BJ (cell line): Measurements from ENCODE around the gene CITED2. TPM values are rescaled to one million over a fixed set of nuclear protein-coding genes. Genes with fewer than 3 reads are reported as not detected.

Experiments
- CTCF ChIA-PET: fragments of 350-600 bp; formaldehyde crosslinking; extraction: SDS; loops from one replicate; lab custom pipeline; 2021; ENCODE audit warnings: antibody characterized with exemption, inconsistent platforms; lab: Yijun Ruan, JAX
- POLR2A ChIA-PET: fragments of 300-600 bp; sonication (Branson Sonifier 250); formaldehyde crosslinking; extraction: SDS; loops from one replicate; lab custom pipeline; 2021; ENCODE audit warnings: antibody characterized with exemption; lab: Charles Lee
- DNase-seq: peaks from one replicate; pipeline ENCODE4 v3.0.0-alpha.2; 2011; ENCODE audit warnings: low read depth
- H3K27me3 ChIP-seq: 2 replicates; pipeline ENCODE4 v1.6.0; 2011; ENCODE audit warnings: low read length; ENCODE audit not compliant: control insufficient read depth, insufficient read depth
- H3K36me3 ChIP-seq: 2 replicates; pipeline ENCODE4 v1.5.1; 2011; ENCODE audit warnings: low read length; ENCODE audit not compliant: control insufficient read depth, insufficient read depth
- H3K4me3 ChIP-seq: 2 replicates; pipeline ENCODE4 v1.5.1; 2011; ENCODE audit warnings: low read depth, mild to moderate bottlenecking, control low read depth, low read length
- polyA plus RNA-seq: library from polyadenylated mRNA; depleted of rRNA; stranded (reverse); fragments of >200 nt; gene quantifications from 2 replicates; pipeline ENCODE4 v1.2.3, GENCODE V29; 2011
- TF ChIP-seq, protein P1 (sequence below): IDR thresholded peaks from 2 replicates; pipeline ENCODE4 v1.5.1; 2011; ENCODE audit warnings: low read depth, mild to moderate bottlenecking, control low read depth, inconsistent platforms, low read length, moderate library complexity; ENCODE audit not compliant: insufficient read depth

Gene CITED2
- polyA plus RNA-seq, 1 experiment = 707 TPM

DNA sequence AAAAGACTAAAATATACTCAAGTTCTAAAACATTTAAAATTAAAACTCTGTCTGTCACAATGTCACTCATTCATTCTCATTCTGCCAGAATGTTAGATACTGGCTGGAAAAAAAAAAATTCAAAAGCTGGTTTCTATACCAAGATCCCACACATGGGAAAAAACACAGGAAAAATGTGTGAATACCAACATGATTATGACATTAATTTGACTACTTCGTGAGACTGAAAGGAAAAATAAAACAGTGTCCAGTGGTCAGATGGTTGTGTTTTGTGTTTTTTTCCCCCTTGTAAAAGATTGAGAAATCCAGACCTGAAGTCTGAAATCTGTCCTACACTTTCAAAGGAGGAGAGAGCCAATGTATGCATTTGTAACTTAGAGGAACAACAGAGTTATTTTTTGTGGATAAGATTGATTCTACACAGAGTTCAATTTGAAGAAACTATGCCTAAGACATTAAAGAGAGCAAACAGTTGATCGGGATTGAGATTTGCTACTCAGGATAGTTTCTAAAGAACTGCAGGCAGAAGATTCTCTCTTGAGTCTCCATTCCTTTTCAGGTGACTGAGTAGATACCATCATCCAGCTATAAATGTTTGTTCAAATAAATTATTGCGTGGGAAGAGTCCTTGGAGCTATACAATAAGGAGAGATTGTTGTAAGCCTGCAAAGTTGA is 43.5 kb downstream of the CITED2 start:
- TF ChIP-seq, protein P1, sequence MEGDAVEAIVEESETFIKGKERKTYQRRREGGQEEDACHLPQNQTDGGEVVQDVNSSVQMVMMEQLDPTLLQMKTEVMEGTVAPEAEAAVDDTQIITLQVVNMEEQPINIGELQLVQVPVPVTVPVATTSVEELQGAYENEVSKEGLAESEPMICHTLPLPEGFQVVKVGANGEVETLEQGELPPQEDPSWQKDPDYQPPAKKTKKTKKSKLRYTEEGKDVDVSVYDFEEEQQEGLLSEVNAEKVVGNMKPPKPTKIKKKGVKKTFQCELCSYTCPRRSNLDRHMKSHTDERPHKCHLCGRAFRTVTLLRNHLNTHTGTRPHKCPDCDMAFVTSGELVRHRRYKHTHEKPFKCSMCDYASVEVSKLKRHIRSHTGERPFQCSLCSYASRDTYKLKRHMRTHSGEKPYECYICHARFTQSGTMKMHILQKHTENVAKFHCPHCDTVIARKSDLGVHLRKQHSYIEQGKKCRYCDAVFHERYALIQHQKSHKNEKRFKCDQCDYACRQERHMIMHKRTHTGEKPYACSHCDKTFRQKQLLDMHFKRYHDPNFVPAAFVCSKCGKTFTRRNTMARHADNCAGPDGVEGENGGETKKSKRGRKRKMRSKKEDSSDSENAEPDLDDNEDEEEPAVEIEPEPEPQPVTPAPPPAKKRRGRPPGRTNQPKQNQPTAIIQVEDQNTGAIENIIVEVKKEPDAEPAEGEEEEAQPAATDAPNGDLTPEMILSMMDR = no peak
- ChIA-PET CTCF (interaction anchor here (0.6 to 1.3 kb wide), 2 partner anchors 11 to 13 kb away, joined by 3 to 7 read pairs; no protein-coding TSS in a partner anchor), POLR2A (no interaction called here)
- Histone ChIP-seq H3K27me3 (no peaks in the 10 kb centered on the region), H3K36me3 (no peaks in the 10 kb centered on the region), H3K4me3 (no peak overlapping the region)
- no peak for DNase-seq

DNA sequence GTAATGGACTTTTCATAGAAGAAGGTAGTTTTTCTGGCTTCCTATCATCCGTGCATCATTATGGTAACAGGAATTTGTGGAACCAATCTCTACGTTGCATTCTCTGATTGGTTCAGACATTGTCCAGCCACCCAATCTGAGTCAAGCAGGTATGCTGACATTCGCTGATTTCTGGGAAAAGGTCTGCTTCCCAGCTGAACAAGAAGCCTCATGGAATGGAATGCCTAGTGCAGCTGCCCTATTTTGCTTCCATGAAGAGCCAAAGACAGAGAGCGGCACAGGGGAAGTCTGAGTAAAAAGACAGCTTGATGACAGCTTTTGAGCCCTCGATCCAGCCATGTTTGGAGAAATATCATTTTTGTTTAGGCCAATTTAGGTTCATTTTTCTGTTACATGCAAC is 44.1 kb downstream of the CITED2 start:
- Histone ChIP-seq H3K36me3 (no peaks in the 10 kb centered on the region), H3K27me3 (no peaks in the 10 kb centered on the region), H3K4me3 (no peak overlapping the region)
- TF ChIP-seq, protein P1 = no peak
- POLR2A ChIA-PET = no interaction called here
- DNase-seq = no peak
- CTCF ChIA-PET = interaction anchor here (0.5 to 1.3 kb wide), 3 partner anchors 12 to 738 kb away, joined by 3 to 4 read pairs (median 3); no protein-coding TSS in a partner anchor

DNA sequence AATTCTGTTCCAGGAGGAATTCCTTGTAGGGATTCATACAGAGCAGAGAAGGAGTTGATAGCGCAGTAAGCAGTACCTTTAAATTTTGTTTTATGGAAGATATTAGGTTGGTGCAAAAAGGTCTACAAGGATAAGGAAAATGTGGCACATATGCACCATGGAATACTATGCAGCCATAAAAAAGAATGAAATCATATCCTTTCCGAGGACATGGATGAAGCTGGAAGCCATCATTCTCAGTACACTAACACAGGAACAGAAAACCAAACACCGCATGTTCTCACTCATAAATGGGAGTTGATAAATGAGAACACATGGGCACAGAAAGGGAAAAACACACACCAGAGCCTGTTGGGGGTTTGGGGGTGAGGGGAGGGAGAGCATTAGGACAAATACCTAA is 45.2 kb downstream of the CITED2 start:
- DNase-seq = no peak
- Histone ChIP-seq H3K36me3 (no peaks in the 10 kb centered on the region), H3K27me3 (no peaks in the 10 kb centered on the region), H3K4me3 (no peak overlapping the region)
- POLR2A ChIA-PET = no interaction called here
- TF ChIP-seq, protein P1 = no peak
- CTCF ChIA-PET = interaction anchor here (0.6 kb wide), 1 partner anchor 173 kb away, joined by 4 read pairs; no protein-coding TSS in a partner anchor

DNA sequence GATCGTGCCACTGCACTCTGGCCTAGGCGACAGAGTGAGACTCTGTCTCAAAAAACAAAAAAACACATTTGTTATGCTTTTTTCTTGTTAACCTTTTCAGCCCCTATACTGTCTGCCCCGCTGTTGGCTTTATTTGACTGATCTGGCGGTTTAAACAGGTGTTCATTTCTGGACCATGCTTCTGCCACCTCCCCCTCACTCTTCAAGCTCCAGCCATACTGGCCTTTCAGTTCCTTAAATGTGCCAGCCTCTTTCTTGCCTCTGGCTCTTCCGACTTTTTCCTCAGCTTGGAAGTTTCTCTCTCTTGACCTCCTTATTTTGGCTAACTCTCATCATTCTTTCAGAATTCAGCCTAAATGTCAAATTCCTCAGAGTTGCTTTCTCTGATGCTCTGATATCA is 47.4 kb downstream of the CITED2 start:
- CTCF ChIA-PET = interaction anchor here (0.7 kb wide), 1 partner anchor 646 kb away, joined by 3 read pairs; no protein-coding TSS in a partner anchor
- TF ChIP-seq, protein P1 = no peak
- no peak overlapping the region for H3K4me3 ChIP-seq
- no peak for DNase-seq
- no peaks in the 10 kb centered on the region for H3K36me3 ChIP-seq
- POLR2A ChIA-PET = no interaction called here
- no peaks in the 10 kb centered on the region for H3K27me3 ChIP-seq

DNA sequence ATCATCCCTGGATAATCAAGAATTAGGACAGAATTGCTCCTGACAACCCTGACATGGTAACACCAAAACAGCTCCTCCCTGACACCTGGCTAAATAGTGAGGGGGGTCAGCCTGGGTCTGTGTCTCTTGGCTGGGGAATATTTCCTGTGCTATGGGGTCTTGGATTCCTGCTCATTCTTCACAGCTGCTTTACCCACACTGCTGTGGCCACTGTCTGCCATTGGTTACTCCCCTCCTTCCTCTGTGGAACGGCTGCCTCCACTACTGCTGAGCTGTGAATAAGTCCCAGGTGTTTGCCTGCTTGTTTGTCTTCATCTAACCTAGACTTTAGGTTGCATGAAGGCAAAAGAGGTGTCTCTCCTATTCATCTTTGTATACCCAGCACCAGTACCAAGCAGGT is 48.8 kb downstream of the CITED2 start:
- Histone ChIP-seq H3K36me3 (no peaks in the 10 kb centered on the region), H3K27me3 (no peaks in the 10 kb centered on the region), H3K4me3 (no peak overlapping the region)
- TF ChIP-seq, protein P1 = no peak
- CTCF ChIA-PET = no interaction called here
- DNase-seq = no peak
- POLR2A ChIA-PET = no interaction called here
